ENCODE data around the gene IRS1.

IRS1 gene

GRCh38 chr2:226796012-226796839, 3.4 kb downstream of the IRS1 start:
- Histone ChIP-seq H3K4me3 (ENCODE audit: low read depth, low read length) (peak overlapping the region; percentile 79; the same call in 1 of the 2 replicates), H3K4me1 (ENCODE audit: control insufficient read depth, insufficient read depth, low read length) (peaks cover 43% of the 10 kb centered on the region), H3K9me3 (ENCODE audit: control insufficient read depth, insufficient read depth, low read depth, low read length) (no peaks in the 10 kb centered on the region), H3K9ac (ENCODE audit: low read length) (no peak overlapping the region), H3K36me3 (ENCODE audit: control insufficient read depth, insufficient read depth, low read length) (peaks cover 30% of the 10 kb centered on the region), H3K27me3 (ENCODE audit: control insufficient read depth, insufficient read depth, low read length) (no peaks in the 10 kb centered on the region; the same call in 1 of the 2 replicates), H3K27ac (ENCODE audit: low read depth, low read length) (no peak overlapping the region)

- Histone ChIP-seq H3K27me3 (ENCODE audit: control insufficient read depth, insufficient read depth, low read length) (no peaks in the 10 kb centered on the region; the same call in 1 of the 2 replicates), H3K36me3 (ENCODE audit: control insufficient read depth, insufficient read depth, low read length) (peaks cover 30% of the 10 kb centered on the region), H3K9me3 (ENCODE audit: control insufficient read depth, insufficient read depth, low read depth, low read length) (no peaks in the 10 kb centered on the region), H3K9ac (ENCODE audit: low read length) (no peak overlapping the region), H3K27ac (ENCODE audit: low read depth, low read length) (no peak overlapping the region), H3K4me3 (ENCODE audit: low read depth, low read length) (peak overlapping the region; percentile 29; the same call in 1 of the 2 replicates), H3K4me1 (ENCODE audit: control insufficient read depth, insufficient read depth, low read length) (peaks cover 46% of the 10 kb centered on the region)
Measured at GRCh38 chr2:226795281-226796011, 4.2 kb downstream of the IRS1 start.

DNA sequence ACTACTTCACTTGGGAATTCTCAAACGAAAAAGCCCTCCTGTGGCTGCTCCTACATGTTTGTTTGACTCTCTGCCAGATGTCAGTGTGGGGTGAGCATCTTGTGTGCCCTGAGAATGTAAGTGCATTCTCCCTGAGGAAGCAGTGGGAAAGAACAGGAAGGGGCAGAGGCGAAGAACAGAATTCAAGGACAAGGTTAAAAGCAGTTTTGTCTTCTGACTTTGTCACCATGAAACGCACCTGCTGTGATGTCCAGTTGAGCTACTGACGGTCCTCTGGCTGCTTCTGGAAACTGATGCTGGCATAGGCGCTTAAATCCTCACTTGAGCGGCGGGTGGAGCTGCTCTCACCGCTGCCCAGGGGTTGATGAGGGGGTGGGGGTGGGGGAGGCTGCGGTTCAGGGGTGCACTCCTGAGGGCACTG, 4.9 kb downstream of the IRS1 start:
- H3K27ac ChIP-seq (ENCODE audit: low read depth, low read length), result no peak overlapping the region
- no peak overlapping the region for H3K9ac ChIP-seq (ENCODE audit: low read length)

DNA sequence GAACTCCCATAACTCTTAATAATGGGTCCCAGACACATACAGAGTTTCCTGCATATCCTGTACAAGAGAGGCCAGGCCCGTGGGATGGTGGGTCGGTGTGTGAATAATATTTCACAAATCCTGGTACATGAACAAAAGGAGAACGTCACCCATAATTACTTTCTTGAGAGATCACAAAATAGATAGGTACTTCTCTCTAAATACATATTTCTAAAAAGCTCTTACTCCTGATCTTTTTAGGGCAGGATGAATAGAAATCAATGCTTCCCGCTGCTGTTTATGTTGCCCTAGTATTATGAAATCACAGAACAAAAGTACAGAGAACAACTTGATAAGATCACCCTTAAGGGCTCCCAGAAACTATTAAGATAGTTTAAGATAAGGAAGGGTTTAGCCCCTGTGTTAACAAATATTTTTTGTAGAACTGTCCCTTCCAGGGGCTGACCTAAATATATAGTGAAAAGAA, 5.4 kb downstream of the IRS1 start:
- Histone ChIP-seq H3K36me3 (ENCODE audit: control insufficient read depth, insufficient read depth, low read length) (peaks cover 30% of the 10 kb centered on the region), H3K9ac (ENCODE audit: low read length) (no peak overlapping the region), H3K4me3 (ENCODE audit: low read depth, low read length) (peak overlapping the region; percentile 40), H3K27me3 (ENCODE audit: control insufficient read depth, insufficient read depth, low read length) (no peaks in the 10 kb centered on the region; the same call in 1 of the 2 replicates), H3K27ac (ENCODE audit: low read depth, low read length) (no peak overlapping the region), H3K4me1 (ENCODE audit: control insufficient read depth, insufficient read depth, low read length) (peaks cover 54% of the 10 kb centered on the region), H3K9me3 (ENCODE audit: control insufficient read depth, insufficient read depth, low read depth, low read length) (no peaks in the 10 kb centered on the region)

More for the DNA sequence above, 4.9 kb downstream of the IRS1 start:
- Histone ChIP-seq H3K36me3 (ENCODE audit: control insufficient read depth, insufficient read depth, low read length) (peaks cover 30% of the 10 kb centered on the region), H3K9me3 (ENCODE audit: control insufficient read depth, insufficient read depth, low read depth, low read length) (no peaks in the 10 kb centered on the region), H3K27me3 (ENCODE audit: control insufficient read depth, insufficient read depth, low read length) (no peaks in the 10 kb centered on the region; the same call in 1 of the 2 replicates), H3K4me1 (ENCODE audit: control insufficient read depth, insufficient read depth, low read length) (peaks cover 50% of the 10 kb centered on the region), H3K4me3 (ENCODE audit: low read depth, low read length) (peak overlapping the region; percentile 40)

GRCh38 chr2:226793646-226794045, 6.0 kb downstream of the IRS1 start:
- Histone ChIP-seq H3K27me3 (ENCODE audit: control insufficient read depth, insufficient read depth, low read length) (no peaks in the 10 kb centered on the region; the same call in 1 of the 2 replicates), H3K4me3 (ENCODE audit: low read depth, low read length) (peak overlapping the region; percentile 40; the same call in 1 of the 2 replicates), H3K9me3 (ENCODE audit: control insufficient read depth, insufficient read depth, low read depth, low read length) (no peaks in the 10 kb centered on the region), H3K9ac (ENCODE audit: low read length) (no peak overlapping the region), H3K36me3 (ENCODE audit: control insufficient read depth, insufficient read depth, low read length) (peaks cover 30% of the 10 kb centered on the region), H3K27ac (ENCODE audit: low read depth, low read length) (no peak overlapping the region), H3K4me1 (ENCODE audit: control insufficient read depth, insufficient read depth, low read length) (peaks cover 54% of the 10 kb centered on the region)

DNA sequence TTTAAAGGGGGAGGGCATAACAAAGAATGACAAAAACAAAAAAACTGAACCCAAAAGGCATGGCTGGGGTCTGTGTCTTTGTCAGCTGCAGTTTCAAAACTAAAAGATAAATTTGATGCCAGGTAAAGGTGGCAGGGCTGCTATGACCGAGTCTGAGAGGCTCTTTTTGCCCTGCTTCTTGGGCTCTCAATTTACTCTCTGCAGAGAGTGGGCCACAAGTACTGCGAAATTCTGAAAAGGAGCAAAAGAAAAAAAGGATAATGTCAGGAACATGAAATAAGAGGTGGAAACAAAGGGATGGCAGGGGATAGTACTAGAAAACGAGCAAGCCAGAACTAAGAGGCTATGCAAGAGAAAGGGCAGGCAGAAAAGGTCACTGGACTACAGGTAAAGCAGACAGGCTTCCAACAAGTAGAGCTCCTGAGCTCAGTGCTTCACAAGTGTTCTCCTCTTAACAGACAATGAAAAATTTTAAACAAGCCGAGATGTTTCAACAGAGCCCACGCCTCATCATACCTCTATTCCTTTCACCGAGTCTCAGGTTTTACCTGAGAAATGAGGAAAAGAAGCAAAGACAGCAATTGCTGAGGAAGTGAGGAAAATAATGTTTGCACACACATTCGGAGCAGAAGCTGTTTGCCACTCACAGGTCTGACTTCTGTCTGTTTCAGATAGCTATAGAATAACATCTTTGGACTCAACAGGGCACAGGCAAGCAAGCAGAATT, 7.3 kb downstream of the IRS1 start:
- Histone ChIP-seq H3K27ac (ENCODE audit: low read depth, low read length) (peak overlapping the region; percentile 93), H3K4me1 (ENCODE audit: control insufficient read depth, insufficient read depth, low read length) (peaks cover 47% of the 10 kb centered on the region)

GRCh38 chr2:226791487-226792081, 8.0 kb downstream of the IRS1 start:
- Histone ChIP-seq H3K27me3 (ENCODE audit: control insufficient read depth, insufficient read depth, low read length) (no peaks in the 10 kb centered on the region), H3K9ac (ENCODE audit: low read length) (peak overlapping the region; percentile 96), H3K4me3 (ENCODE audit: low read depth, low read length) (peak overlapping the region; percentile 72), H3K27ac (ENCODE audit: low read depth, low read length) (peak overlapping the region; percentile 93), H3K4me1 (ENCODE audit: control insufficient read depth, insufficient read depth, low read length) (peaks cover 45% of the 10 kb centered on the region), H3K36me3 (ENCODE audit: control insufficient read depth, insufficient read depth, low read length) (peaks cover 13% of the 10 kb centered on the region), H3K9me3 (ENCODE audit: control insufficient read depth, insufficient read depth, low read depth, low read length) (no peaks in the 10 kb centered on the region)

More for the DNA sequence above, 7.3 kb downstream of the IRS1 start:
- Histone ChIP-seq H3K9me3 (ENCODE audit: control insufficient read depth, insufficient read depth, low read depth, low read length) (no peaks in the 10 kb centered on the region), H3K36me3 (ENCODE audit: control insufficient read depth, insufficient read depth, low read length) (peaks cover 20% of the 10 kb centered on the region), H3K27me3 (ENCODE audit: control insufficient read depth, insufficient read depth, low read length) (no peaks in the 10 kb centered on the region), H3K4me3 (ENCODE audit: low read depth, low read length) (peak overlapping the region; percentile 72), H3K9ac (ENCODE audit: low read length) (peak overlapping the region; percentile 34)

- peaks cover 12% of the 10 kb centered on the region for H3K36me3 ChIP-seq (ENCODE audit: control insufficient read depth, insufficient read depth, low read length)
- peak overlapping the region; percentile 72 for H3K4me3 ChIP-seq (ENCODE audit: low read depth, low read length)
- peaks cover 42% of the 10 kb centered on the region for H3K4me1 ChIP-seq (ENCODE audit: control insufficient read depth, insufficient read depth, low read length)
Measured at GRCh38 chr2:226791056-226791486, 8.5 kb downstream of the IRS1 start.

DNA sequence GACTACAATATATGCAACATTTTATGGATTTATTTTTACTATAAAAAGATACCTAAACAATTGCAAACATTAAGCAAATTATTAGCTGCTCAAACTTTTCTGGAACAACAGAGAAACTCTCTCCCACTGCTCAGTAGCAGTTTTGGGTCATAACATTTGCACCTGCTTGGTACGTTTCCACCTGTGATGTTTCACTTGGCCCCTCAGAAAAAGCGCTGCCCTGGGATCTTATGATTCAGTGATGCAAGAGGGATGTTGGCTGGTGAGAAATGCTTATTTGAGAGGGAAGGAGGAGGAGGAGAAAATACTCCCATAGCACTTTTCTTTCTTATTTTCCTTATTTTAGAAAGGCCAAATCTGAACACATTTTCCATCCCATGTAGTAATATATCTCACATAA, 9.2 kb downstream of the IRS1 start:
- peak overlapping the region; percentile 72 for H3K4me3 ChIP-seq (ENCODE audit: low read depth, low read length)
- H3K27ac ChIP-seq (ENCODE audit: low read depth, low read length), result peak overlapping the region; percentile 93
- no peaks in the 10 kb centered on the region for H3K9me3 ChIP-seq (ENCODE audit: control insufficient read depth, insufficient read depth, low read depth, low read length)
- peak overlapping the region; percentile 96 for H3K9ac ChIP-seq (ENCODE audit: low read length)
- H3K4me1 ChIP-seq (ENCODE audit: control insufficient read depth, insufficient read depth, low read length), result peaks cover 38% of the 10 kb centered on the region
- H3K36me3 ChIP-seq (ENCODE audit: control insufficient read depth, insufficient read depth, low read length), result peaks cover 7% of the 10 kb centered on the region
- H3K27me3 ChIP-seq (ENCODE audit: control insufficient read depth, insufficient read depth, low read length), result no peaks in the 10 kb centered on the region

More at GRCh38 chr2:226791056-226791486, 8.5 kb downstream of the IRS1 start:
- peak overlapping the region; percentile 96 for H3K9ac ChIP-seq (ENCODE audit: low read length)
- no peaks in the 10 kb centered on the region for H3K27me3 ChIP-seq (ENCODE audit: control insufficient read depth, insufficient read depth, low read length)
- no peaks in the 10 kb centered on the region for H3K9me3 ChIP-seq (ENCODE audit: control insufficient read depth, insufficient read depth, low read depth, low read length)
- peak overlapping the region; percentile 93 for H3K27ac ChIP-seq (ENCODE audit: low read depth, low read length)

- Histone ChIP-seq H3K9ac (ENCODE audit: low read length) (no peak overlapping the region), H3K36me3 (ENCODE audit: control insufficient read depth, insufficient read depth, low read length) (peaks cover 5% of the 10 kb centered on the region; the same call in 1 of the 2 replicates), H3K4me3 (ENCODE audit: low read depth, low read length) (no peak overlapping the region), H3K27me3 (ENCODE audit: control insufficient read depth, insufficient read depth, low read length) (no peaks in the 10 kb centered on the region), H3K4me1 (ENCODE audit: control insufficient read depth, insufficient read depth, low read length) (peaks cover 34% of the 10 kb centered on the region), H3K27ac (ENCODE audit: low read depth, low read length) (no peak overlapping the region), H3K9me3 (ENCODE audit: control insufficient read depth, insufficient read depth, low read depth, low read length) (no peaks in the 10 kb centered on the region)
Measured at GRCh38 chr2:226790011-226790410, 9.6 kb downstream of the IRS1 start.

Data from HUES6 (cell line).